ENCODE measurements around the gene PSIP1.
"Not testable (repeated sequence)": the region's sequence is repeated elsewhere in the genome, so short reads cannot be mapped to it uniquely, and the experiment has no call there.

PSIP1 gene

GRCh38 chr9:15469862-15470261 is 40.9 kb downstream of the PSIP1 start:
- no peak overlapping the region for H3K4me3 ChIP-seq (ENCODE audit: low read depth, low read length)
- in situ Hi-C loops (cut with HindIII; ENCODE audit: low sequenced_read_pairs): no loop called here
- no peak for TF ChIP-seq CTCF (IDR thresholded peaks at IDR 0.05; ENCODE audit: low read depth, low read length)
- DNase-seq (ENCODE audit: low read depth, low spot score): no peak

- DNase-seq (ENCODE audit: low read depth, low spot score): no peak
- H3K4me3 ChIP-seq (ENCODE audit: low read depth, low read length): no peak overlapping the region
- in situ Hi-C loops (cut with HindIII; ENCODE audit: low sequenced_read_pairs): no loop called here
- TF ChIP-seq CTCF (IDR thresholded peaks at IDR 0.05; ENCODE audit: low read depth, low read length): no peak
Measured at GRCh38 chr9:15469406-15469805, 41.4 kb downstream of the PSIP1 start.

DNA sequence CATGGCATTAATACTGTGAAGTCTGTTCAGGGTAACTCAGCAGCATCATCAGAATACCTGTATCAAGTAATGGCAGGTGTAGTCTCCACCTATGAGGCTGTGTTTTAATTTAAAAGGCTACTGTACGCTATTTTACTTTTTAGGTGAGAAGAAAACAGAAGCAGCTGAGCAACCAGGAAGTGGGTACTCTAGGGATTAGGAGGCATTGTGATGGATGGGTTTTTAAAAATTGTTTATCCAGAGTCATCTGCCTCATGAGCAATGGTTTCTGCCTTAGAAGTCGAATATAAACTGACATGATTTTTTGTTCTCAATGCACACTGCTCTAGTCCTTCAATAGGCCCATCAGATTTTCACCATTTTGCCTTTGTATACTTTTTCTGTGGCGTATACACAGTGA is 42.6 kb downstream of the PSIP1 start:
- DNase-seq (ENCODE audit: low read depth, low spot score): no peak
- no peak for TF ChIP-seq CTCF (IDR thresholded peaks at IDR 0.05; ENCODE audit: low read depth, low read length)
- in situ Hi-C loops (cut with HindIII; ENCODE audit: low sequenced_read_pairs): no loop called here
- H3K4me3 ChIP-seq (ENCODE audit: low read depth, low read length): no peak overlapping the region

GRCh38 chr9:15461601-15462000 is 49.2 kb downstream of the PSIP1 start:
- in situ Hi-C loops (cut with HindIII; ENCODE audit: low sequenced_read_pairs): no loop called here
- no peak for DNase-seq (ENCODE audit: low read depth, low spot score)
- TF ChIP-seq CTCF (IDR thresholded peaks at IDR 0.05; ENCODE audit: low read depth, low read length): no peak
- H3K4me3 ChIP-seq (ENCODE audit: low read depth, low read length): no peak overlapping the region

GRCh38 chr9:15461056-15461455 is 49.7 kb downstream of the PSIP1 start:
- no peak for TF ChIP-seq CTCF (IDR thresholded peaks at IDR 0.05; ENCODE audit: low read depth, low read length)
- H3K4me3 ChIP-seq (ENCODE audit: low read depth, low read length): no peak overlapping the region
- in situ Hi-C loops (cut with HindIII; ENCODE audit: low sequenced_read_pairs): no loop called here
- no peak for DNase-seq (ENCODE audit: low read depth, low spot score)

DNA sequence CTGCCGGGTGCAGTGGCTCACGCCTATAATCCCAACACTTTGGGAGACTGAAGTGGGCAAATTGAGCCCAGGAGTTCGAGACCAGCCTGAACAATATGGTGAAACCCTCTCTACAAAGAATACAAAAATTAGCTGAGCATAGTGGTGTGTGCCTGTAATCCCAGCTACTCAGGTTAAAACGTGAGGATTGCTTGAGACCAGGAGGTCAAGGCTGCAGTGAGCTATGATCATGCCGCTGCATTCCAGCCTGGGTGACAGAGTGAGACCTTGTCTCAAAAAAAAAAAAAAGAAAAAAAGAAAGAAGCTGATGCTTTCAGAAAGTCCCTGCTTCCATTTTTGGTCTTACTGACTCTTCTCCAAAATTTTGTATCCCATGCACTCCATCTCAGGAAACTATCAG is 56.8 kb downstream of the PSIP1 start:
- TF ChIP-seq CTCF (IDR thresholded peaks at IDR 0.05; ENCODE audit: low read depth, low read length): no peak
- no peak overlapping the region for H3K4me3 ChIP-seq (ENCODE audit: low read depth, low read length)
- no peak for DNase-seq (ENCODE audit: low read depth, low spot score)
- in situ Hi-C loops (cut with HindIII; ENCODE audit: low sequenced_read_pairs): no loop called here

DNA sequence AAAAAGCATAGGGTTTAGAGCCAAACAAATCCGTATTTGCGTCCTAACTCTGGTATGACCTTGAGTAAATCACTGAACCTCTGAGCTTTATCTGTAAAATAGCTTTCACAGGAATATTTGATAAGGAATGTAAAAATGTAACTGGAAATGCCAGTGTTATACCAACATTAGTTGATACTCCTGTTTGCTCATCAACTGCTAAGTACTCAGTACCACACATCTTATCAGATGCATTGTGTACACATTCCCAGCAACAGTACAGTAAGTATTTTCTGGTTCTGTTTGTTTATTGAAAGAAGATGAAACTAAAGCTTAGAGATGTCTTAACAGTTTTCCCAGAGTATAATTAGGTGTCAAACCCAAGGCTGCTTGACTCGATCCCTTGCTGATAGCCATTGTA is 66.6 kb downstream of the PSIP1 start:
- TF ChIP-seq CTCF (IDR thresholded peaks at IDR 0.05; ENCODE audit: low read depth, low read length): no peak
- in situ Hi-C loops (cut with HindIII; ENCODE audit: low sequenced_read_pairs): no loop called here
- H3K4me3 ChIP-seq (ENCODE audit: low read depth, low read length): no peak overlapping the region
- DNase-seq (ENCODE audit: low read depth, low spot score): no peak

- H3K4me3 ChIP-seq (ENCODE audit: low read depth, low read length); DNase-seq (ENCODE audit: low read depth, low spot score); in situ Hi-C loops (cut with HindIII; ENCODE audit: low sequenced_read_pairs): not testable (repeated sequence)
Measured at GRCh38 chr9:15442264-15442663, 68.5 kb downstream of the PSIP1 start.

GRCh38 chr9:15441841-15442240 is 68.9 kb downstream of the PSIP1 start:
- in situ Hi-C loops (cut with HindIII; ENCODE audit: low sequenced_read_pairs); H3K4me3 ChIP-seq (ENCODE audit: low read depth, low read length); DNase-seq (ENCODE audit: low read depth, low spot score): not testable (repeated sequence)
